Measurements from ENCODE around the gene LDHA.

Gene LDHA

GRCh38 chr11:18394275-18394927, at the start of gene LDHA:
TSS of gene LDHA (plus strand) at chr11:18394563. CDS start at chr11:18396843, 2,280 bp downstream.
- Histone ChIP-seq H3K36me3 (ENCODE audit: control insufficient read depth, insufficient read depth, low read length, severe bottlenecking) (peaks cover 32% of the 10 kb centered on the region), H3K27me3 (replicated peaks; ENCODE audit: control insufficient read depth, insufficient read depth, low read length) (no peaks in the 10 kb centered on the region), H3K4me1 (ENCODE audit: control insufficient read depth, insufficient read depth, low read length) (peaks cover 50% of the 10 kb centered on the region), H3K9ac (ENCODE audit: low read length) (peak within 1 kb of the TSS; percentile 95), H3K4me3 (ENCODE audit: low read length) (peak within 1 kb of the TSS; percentile 96), H3K9me3 (ENCODE audit: control insufficient read depth, low read length) (no peaks in the 10 kb centered on the region)
- DNase-seq (ENCODE audit: low read depth) = peak; percentile 99

DNA sequence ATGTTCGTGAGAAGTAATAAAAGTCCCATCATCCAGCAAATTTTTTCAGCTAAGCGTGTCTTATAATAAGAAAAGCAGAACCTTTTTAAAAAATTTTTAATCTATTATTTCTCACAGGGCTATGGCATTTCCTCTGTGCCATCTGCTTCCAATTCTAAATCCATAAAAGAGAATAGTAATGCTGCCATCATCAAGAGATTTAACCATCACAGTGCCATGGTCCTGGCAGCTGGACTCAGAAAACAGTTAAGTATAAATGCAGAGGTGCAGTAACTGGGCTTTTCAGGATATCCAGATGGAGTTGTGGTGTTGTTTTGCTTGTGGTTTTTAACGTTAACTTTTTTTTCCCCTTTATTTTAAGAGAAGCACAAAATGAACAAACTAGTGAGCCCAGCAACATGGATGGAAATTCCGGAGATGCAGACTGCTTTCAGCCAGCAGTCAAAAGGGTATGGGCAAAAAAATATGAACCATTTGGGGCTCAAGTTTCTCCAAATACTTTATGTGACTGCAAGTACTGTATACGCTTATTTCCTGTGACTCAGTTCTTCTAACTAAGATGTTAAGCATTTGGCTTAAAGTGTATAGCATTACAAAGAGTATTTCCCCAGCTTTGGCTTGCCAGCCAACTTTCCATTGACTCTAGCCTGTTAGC, 46.8 kb upstream of the LDHA start:
- H3K4me3 ChIP-seq (ENCODE audit: low read length) = peak overlapping the region; percentile 14
- H3K9me3 ChIP-seq (ENCODE audit: control insufficient read depth, low read length) = no peaks in the 10 kb centered on the region
- peak; percentile 86 for DNase-seq (ENCODE audit: low read depth)
- peaks cover 63% of the 10 kb centered on the region for H3K36me3 ChIP-seq (ENCODE audit: control insufficient read depth, insufficient read depth, low read length, severe bottlenecking)
- peak overlapping the region; percentile 64 for H3K9ac ChIP-seq (ENCODE audit: low read length)
- no peaks in the 10 kb centered on the region for H3K27me3 ChIP-seq (replicated peaks; ENCODE audit: control insufficient read depth, insufficient read depth, low read length)
- H3K4me1 ChIP-seq (ENCODE audit: control insufficient read depth, insufficient read depth, low read length) = peaks cover 29% of the 10 kb centered on the region

DNA sequence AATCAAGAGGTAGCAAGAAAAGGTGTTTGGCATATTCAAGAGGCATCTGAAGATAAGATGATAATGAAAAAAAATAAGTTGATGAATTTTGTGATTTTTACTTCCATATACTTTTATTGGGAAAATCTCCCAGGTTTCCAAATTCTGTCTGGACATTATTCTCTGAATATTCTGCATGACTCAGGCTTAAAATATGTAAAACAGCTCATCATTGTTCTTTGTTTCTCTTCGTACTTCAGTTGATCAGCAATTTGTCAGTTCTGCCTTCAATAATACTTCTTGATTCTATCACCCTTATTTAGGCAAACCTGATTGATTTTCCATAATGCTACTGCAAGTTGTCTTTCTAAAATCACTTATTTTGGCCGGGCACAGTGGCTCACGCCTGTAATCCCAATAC, 41.8 kb upstream of the LDHA start:
- peaks cover 54% of the 10 kb centered on the region for H3K36me3 ChIP-seq (ENCODE audit: control insufficient read depth, insufficient read depth, low read length, severe bottlenecking)
- H3K27me3 ChIP-seq (replicated peaks; ENCODE audit: control insufficient read depth, insufficient read depth, low read length) = no peaks in the 10 kb centered on the region
- peak; percentile 40 for DNase-seq (ENCODE audit: low read depth)

GRCh38 chr11:18358646-18359045, 35.7 kb upstream of the LDHA start:
- Histone ChIP-seq H3K9me3 (ENCODE audit: control insufficient read depth, low read length) (no peaks in the 10 kb centered on the region), H3K4me3 (ENCODE audit: low read length) (no peak overlapping the region), H3K9ac (ENCODE audit: low read length) (no peak overlapping the region), H3K36me3 (ENCODE audit: control insufficient read depth, insufficient read depth, low read length, severe bottlenecking) (peaks cover 83% of the 10 kb centered on the region), H3K27me3 (replicated peaks; ENCODE audit: control insufficient read depth, insufficient read depth, low read length) (no peaks in the 10 kb centered on the region), H3K4me1 (ENCODE audit: control insufficient read depth, insufficient read depth, low read length) (peaks cover 11% of the 10 kb centered on the region)
- DNase-seq (ENCODE audit: low read depth) = no peak

More for the DNA sequence above, 41.8 kb upstream of the LDHA start:
- Histone ChIP-seq H3K9ac (ENCODE audit: low read length) (no peak overlapping the region), H3K4me1 (ENCODE audit: control insufficient read depth, insufficient read depth, low read length) (peaks cover 42% of the 10 kb centered on the region), H3K9me3 (ENCODE audit: control insufficient read depth, low read length) (no peaks in the 10 kb centered on the region), H3K4me3 (ENCODE audit: low read length) (no peak overlapping the region)

GRCh38 chr11:18361154-18361553, 33.2 kb upstream of the LDHA start:
- no peak overlapping the region for H3K9ac ChIP-seq (ENCODE audit: low read length)
- no peaks in the 10 kb centered on the region for H3K27me3 ChIP-seq (replicated peaks; ENCODE audit: control insufficient read depth, insufficient read depth, low read length)
- peaks cover 92% of the 10 kb centered on the region for H3K36me3 ChIP-seq (ENCODE audit: control insufficient read depth, insufficient read depth, low read length, severe bottlenecking)
- H3K9me3 ChIP-seq (ENCODE audit: control insufficient read depth, low read length) = no peaks in the 10 kb centered on the region
- no peak overlapping the region for H3K4me3 ChIP-seq (ENCODE audit: low read length)
- DNase-seq (ENCODE audit: low read depth) = no peak
- peaks cover 18% of the 10 kb centered on the region for H3K4me1 ChIP-seq (ENCODE audit: control insufficient read depth, insufficient read depth, low read length)

- peaks cover 44% of the 10 kb centered on the region for H3K4me1 ChIP-seq (ENCODE audit: control insufficient read depth, insufficient read depth, low read length)
- peak overlapping the region; percentile 58 for H3K9ac ChIP-seq (ENCODE audit: low read length)
- no peaks in the 10 kb centered on the region for H3K9me3 ChIP-seq (ENCODE audit: control insufficient read depth, low read length)
- H3K4me3 ChIP-seq (ENCODE audit: low read length) = no peak overlapping the region
- peaks cover 71% of the 10 kb centered on the region for H3K36me3 ChIP-seq (ENCODE audit: control insufficient read depth, insufficient read depth, low read length, severe bottlenecking)
- H3K27me3 ChIP-seq (replicated peaks; ENCODE audit: control insufficient read depth, insufficient read depth, low read length) = no peaks in the 10 kb centered on the region
- no peak for DNase-seq (ENCODE audit: low read depth)
Observed at GRCh38 chr11:18364495-18365073, 29.8 kb upstream of the LDHA start.

GRCh38 chr11:18365741-18366140, 28.6 kb upstream of the LDHA start:
- no peak for DNase-seq (ENCODE audit: low read depth)
- Histone ChIP-seq H3K4me3 (ENCODE audit: low read length) (no peak overlapping the region), H3K9me3 (ENCODE audit: control insufficient read depth, low read length) (no peaks in the 10 kb centered on the region), H3K4me1 (ENCODE audit: control insufficient read depth, insufficient read depth, low read length) (peaks cover 44% of the 10 kb centered on the region), H3K9ac (ENCODE audit: low read length) (no peak overlapping the region), H3K27me3 (replicated peaks; ENCODE audit: control insufficient read depth, insufficient read depth, low read length) (no peaks in the 10 kb centered on the region), H3K36me3 (ENCODE audit: control insufficient read depth, insufficient read depth, low read length, severe bottlenecking) (peaks cover 60% of the 10 kb centered on the region)

GRCh38 chr11:18366286-18366685, 28.1 kb upstream of the LDHA start:
- no peak overlapping the region for H3K4me3 ChIP-seq (ENCODE audit: low read length)
- DNase-seq (ENCODE audit: low read depth) = no peak
- H3K9me3 ChIP-seq (ENCODE audit: control insufficient read depth, low read length) = no peaks in the 10 kb centered on the region
- peaks cover 44% of the 10 kb centered on the region for H3K4me1 ChIP-seq (ENCODE audit: control insufficient read depth, insufficient read depth, low read length)
- H3K36me3 ChIP-seq (ENCODE audit: control insufficient read depth, insufficient read depth, low read length, severe bottlenecking) = peaks cover 54% of the 10 kb centered on the region
- H3K9ac ChIP-seq (ENCODE audit: low read length) = no peak overlapping the region
- no peaks in the 10 kb centered on the region for H3K27me3 ChIP-seq (replicated peaks; ENCODE audit: control insufficient read depth, insufficient read depth, low read length)

DNA sequence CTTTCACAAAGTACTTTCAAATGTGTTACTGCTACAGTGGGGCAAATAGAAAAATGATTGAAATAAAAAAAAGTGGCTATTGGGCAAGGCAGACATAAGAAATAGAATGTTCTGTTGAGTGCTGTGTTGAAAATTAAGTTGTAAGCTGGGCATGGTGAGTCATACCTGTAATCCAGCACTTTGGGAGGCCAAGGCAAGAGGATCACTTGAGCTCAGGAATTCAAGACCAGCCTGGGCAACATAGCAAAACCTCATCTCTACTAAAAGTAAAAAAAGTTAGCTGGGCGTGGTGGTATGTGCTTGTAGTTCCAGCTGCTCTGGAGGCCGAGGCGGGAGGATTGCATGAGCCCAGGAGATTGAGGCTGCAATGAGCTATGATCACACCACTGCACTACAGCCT, 26.9 kb upstream of the LDHA start:
- peaks cover 44% of the 10 kb centered on the region for H3K4me1 ChIP-seq (ENCODE audit: control insufficient read depth, insufficient read depth, low read length)
- DNase-seq (ENCODE audit: low read depth) = no peak
- H3K9me3 ChIP-seq (ENCODE audit: control insufficient read depth, low read length) = no peaks in the 10 kb centered on the region
- H3K4me3 ChIP-seq (ENCODE audit: low read length) = no peak overlapping the region
- H3K9ac ChIP-seq (ENCODE audit: low read length) = no peak overlapping the region
- H3K36me3 ChIP-seq (ENCODE audit: control insufficient read depth, insufficient read depth, low read length, severe bottlenecking) = peaks cover 43% of the 10 kb centered on the region
- no peaks in the 10 kb centered on the region for H3K27me3 ChIP-seq (replicated peaks; ENCODE audit: control insufficient read depth, insufficient read depth, low read length)

GRCh38 chr11:18368221-18368620, 26.1 kb upstream of the LDHA start:
- Histone ChIP-seq H3K36me3 (ENCODE audit: control insufficient read depth, insufficient read depth, low read length, severe bottlenecking) (peaks cover 37% of the 10 kb centered on the region), H3K4me3 (ENCODE audit: low read length) (no peak overlapping the region)
- peak; percentile 42 for DNase-seq (ENCODE audit: low read depth)

DNA sequence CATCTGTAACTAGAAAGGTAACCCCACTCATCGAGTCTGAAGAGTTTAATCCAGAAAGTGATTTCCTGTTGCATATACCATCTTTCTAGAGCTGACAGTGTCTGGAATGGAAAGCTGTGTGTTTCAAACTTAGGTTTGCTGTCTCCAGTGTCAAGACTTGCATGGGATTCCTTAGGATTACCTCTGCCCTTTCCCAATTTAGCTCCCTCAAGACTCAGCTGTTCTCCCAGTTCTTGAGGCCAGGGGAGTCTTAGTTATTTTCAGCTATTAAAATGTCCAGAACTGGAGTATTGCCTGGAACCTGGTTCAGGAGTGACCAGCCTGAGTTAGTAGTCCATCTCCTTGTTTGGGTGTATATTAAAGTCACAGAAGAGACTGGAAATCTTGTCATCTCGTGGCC, 25.0 kb upstream of the LDHA start:
- no peak for DNase-seq (ENCODE audit: low read depth)
- H3K4me3 ChIP-seq (ENCODE audit: low read length) = no peak overlapping the region
- no peak overlapping the region for H3K9ac ChIP-seq (ENCODE audit: low read length)
- no peaks in the 10 kb centered on the region for H3K9me3 ChIP-seq (ENCODE audit: control insufficient read depth, low read length)
- peaks cover 26% of the 10 kb centered on the region for H3K36me3 ChIP-seq (ENCODE audit: control insufficient read depth, insufficient read depth, low read length, severe bottlenecking)
- no peaks in the 10 kb centered on the region for H3K27me3 ChIP-seq (replicated peaks; ENCODE audit: control insufficient read depth, insufficient read depth, low read length)
- H3K4me1 ChIP-seq (ENCODE audit: control insufficient read depth, insufficient read depth, low read length) = peaks cover 39% of the 10 kb centered on the region

More at GRCh38 chr11:18368221-18368620, 26.1 kb upstream of the LDHA start:
- peak overlapping the region; percentile 58 for H3K9ac ChIP-seq (ENCODE audit: low read length)
- peaks cover 44% of the 10 kb centered on the region for H3K4me1 ChIP-seq (ENCODE audit: control insufficient read depth, insufficient read depth, low read length)
- H3K9me3 ChIP-seq (ENCODE audit: control insufficient read depth, low read length) = no peaks in the 10 kb centered on the region
- no peaks in the 10 kb centered on the region for H3K27me3 ChIP-seq (replicated peaks; ENCODE audit: control insufficient read depth, insufficient read depth, low read length)

All from adipocyte (in vitro differentiated cells).